Prostate gland (tissue), 2 donors: ENCODE results near the gene TMEM250.

Source experiments
- CTCF ChIP-seq, 4 experiments: fragments of 200-600 bp in 2 of 4; fragments of 450-650 bp in 2 of 4; sonication (generic) in 2 of 4; IDR thresholded peaks; 1 replicate in 3 of 4; 2 replicates in 1 of 4; pipeline ENCODE4 v1.5.1; 2016 to 2019; ENCODE audit warnings: antibody characterized with exemption in 4 of 4, mild to moderate bottlenecking in 2 of 4, moderate library complexity in 2 of 4
- POLR2AphosphoS5 ChIP-seq: sonication (generic); formaldehyde crosslinking; IDR thresholded peaks from one replicate; pipeline ENCODE4 v1.6.1; 2017; ENCODE audit warnings: antibody characterized with exemption

GRCh38 chr9:136098210-136098609, 20.5 kb downstream of the TMEM250 start:
- TF ChIP-seq POLR2AphosphoS5: no peak
- no peak for TF ChIP-seq CTCF (IDR thresholded peaks at IDR 0.05)
